ENCODE data around the gene CNTNAP5.

Gene CNTNAP5

DNA sequence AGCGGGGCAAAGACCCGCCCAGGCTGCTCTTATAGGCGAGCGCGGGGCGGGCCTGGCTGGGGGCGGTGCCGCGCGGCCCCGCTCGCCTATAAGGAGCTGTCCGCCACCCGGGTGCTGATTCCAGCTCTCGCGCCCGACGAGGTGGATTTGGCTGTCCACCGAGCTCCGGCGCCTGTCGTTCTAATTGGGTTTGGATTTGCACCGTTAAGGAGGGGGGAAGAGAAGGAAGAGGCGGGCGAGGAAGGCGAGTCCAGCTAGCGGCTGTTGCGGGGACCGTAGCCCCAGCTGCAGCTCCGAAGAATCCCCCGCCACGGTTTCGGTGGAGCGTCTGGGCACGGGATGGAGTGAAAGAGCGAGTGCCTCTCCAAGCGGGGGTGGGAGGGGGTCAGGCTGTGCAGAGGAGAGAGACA, at the start of gene CNTNAP5:
Gene CNTNAP5, plus strand, starts transcription at position 117 of the 410 bp plus-strand sequence. CDS start 364 bp downstream, outside the sequence.
- DNase-seq = peak; percentile 37

DNA sequence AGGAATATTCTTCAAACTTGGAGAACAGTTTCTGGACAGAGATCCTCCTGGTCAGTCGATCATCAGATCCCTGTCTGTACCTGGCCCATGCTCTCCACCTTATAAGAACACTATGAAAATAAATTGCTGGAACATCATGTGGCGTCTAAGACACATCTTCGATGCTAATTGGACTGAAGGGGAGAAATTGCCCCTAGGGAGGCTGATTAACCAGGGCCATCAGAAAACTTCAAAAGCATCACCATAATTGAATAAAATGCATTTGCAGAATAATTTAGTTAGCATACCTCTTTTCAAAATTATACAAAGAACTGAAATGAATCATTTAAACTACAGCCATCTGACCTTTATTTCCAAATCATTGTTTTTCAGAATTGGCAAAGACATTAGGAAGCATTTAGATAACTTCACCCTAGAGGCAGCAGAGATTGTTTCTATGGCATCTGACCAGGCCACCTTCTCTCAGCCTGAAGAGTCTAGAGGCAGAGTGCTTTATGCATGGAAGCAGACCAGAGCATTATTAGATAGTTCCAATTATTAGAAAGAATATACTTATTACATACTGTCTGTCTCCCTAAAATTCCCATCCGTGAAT, 48.9 kb upstream of the CNTNAP5 start:
- no peak for DNase-seq

DNA sequence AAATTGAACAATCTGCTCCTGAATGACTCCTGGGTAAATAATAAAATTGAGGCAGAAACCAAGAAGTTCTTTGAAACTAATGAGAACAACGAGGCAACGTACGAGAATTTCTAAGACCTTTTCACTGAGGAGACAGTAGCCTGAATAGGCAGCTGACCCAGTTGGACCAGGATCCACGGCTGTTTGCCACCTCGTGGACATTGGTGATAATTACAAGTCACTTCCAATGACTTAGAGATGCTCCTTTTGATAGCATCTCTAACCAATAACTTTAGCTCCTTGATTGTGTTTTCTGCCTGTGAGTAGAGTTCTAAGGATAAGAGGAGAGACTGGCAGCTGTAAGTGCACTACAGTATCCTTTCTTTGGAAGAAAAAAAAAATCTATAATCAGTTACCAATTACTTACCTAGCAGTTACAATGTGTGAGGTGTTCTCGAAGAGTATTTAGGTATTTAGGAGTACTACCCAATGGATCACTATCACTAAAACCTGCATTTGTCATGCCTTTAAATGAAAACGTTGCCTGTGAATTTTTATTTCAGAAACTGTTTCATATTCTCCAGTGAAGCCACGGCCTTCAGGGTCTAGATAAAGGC, 31.3 kb upstream of the CNTNAP5 start:
- peak; percentile 5 for DNase-seq

DNA sequence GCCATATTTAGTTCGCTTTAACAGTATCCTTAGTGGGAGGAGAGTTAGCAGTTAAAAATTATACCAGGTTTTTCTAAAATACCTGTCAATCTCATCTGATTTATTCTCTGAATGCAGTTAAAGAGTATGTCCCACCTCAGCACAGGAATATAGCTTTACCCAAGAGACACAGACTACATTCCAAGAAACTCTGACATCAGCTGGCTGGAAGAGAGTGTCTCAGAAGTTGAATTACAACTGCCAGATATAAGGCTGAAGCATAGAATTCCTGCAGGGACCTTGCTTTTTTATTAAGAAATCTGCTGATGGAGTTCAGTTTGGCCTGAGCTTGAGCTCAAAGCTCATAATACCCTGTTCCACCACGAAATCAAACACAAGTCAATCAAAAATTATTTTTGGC, 25.4 kb upstream of the CNTNAP5 start:
- DNase-seq = no peak

DNA sequence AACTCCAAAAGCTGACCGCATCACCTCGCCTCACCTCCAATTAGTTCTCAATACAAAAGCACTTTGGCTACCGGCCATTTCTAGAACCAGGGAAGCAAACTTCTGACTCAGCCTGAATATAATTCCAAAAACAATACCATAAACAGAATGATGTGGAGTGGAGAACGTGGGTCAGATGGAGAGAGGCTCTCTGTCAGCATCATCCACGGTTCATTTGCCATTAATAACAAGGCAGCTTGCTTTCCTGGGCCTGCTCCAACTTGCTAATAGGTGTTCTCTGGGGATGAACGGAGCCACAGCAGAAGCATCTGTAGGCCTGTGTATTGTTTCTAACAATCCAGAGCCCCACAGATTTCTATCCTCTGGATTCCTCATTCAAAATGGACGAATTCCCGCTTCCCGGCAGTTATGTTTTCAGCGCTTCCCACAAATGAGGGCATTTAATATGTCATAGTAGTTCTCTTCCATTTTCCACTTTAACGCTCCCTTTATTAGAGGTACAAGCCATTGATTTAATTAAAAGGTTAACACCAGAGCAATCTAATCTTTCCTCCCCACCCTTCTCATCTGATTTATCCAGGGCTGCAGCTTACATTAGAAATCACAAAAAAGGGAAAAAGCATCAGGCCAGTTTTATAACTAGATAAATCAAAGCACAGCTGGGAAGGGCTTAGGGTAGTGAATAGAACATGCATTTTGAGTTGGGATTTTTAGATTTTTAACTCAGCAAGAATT, 23.2 kb upstream of the CNTNAP5 start:
- DNase-seq = no peak

DNA sequence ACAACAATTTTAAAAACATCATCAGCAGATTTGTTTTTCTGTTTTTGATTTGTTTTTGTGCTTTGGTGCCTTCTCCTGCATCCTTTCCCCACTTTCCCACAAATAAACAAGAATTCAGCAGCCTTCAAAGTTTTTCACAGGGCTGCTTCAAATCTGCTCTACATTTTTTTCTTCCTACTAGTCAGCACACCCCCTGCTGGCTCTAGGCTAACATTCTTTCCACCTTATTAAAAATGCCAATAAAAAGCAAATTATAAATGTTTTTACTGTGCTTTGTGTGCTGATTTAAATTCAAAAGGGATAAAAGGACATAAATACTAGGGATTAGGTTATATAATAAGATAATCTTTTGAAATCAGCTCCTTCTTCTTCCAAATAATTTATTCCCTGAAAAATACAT, 6.2 kb upstream of the CNTNAP5 start:
- no peak for DNase-seq

DNA sequence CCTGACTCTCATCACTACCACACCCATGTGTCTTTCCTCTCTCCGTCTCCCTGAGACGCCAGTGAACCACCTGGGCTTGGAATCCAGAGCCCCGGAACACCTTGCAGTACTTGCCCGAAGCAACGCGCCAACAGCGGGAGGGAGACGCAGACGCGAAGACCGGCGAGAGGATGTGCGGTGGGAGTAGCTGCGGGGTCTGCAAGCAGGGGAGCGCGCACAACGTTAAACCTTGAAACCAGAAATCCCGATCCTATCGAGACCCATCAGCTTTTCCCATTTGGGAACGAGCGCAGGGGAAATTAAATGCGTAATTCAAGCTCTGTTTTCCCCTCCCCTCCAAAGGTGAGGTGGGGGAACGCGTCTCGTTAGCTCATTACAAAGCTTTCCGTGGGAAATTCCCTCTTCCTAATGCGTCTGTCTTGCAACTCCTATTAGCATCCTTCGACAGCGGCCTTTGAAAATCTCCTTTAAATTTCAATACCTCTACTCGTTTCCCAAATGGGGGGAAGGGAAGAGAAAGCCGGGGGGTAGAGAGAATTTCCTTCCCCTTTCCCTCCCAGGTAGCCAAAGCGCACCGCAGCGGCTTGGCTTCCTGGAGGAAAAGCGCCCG, 421 bp upstream of the CNTNAP5 start:
- no peak for DNase-seq

DNA sequence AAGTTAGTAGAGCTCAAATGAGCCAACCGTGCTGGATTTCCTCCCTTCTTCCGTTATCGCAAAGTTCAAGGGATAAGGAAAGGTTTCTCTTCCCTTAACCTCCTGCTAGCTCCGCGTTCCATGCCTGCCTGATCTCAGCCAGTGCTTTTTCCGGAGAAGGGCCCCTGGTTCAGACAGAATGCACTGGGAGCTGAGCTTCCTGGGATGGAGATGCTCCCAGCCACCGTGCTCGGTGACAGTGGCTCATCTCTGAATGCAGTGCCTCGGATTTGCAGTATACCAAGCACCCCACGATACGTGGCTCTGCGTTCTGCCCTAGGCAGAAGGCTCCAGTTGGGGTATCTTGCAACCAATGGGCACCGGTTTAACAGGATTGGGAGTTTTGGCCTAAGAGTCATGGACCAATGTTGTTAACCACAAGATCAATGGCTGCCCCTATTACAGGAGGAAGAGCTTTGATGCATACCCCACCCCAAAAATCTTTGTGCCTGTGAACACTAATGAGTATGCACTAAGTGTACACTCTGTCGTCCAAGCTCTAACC, 876 bp downstream of the CNTNAP5 start:
- DNase-seq = no peak

DNA sequence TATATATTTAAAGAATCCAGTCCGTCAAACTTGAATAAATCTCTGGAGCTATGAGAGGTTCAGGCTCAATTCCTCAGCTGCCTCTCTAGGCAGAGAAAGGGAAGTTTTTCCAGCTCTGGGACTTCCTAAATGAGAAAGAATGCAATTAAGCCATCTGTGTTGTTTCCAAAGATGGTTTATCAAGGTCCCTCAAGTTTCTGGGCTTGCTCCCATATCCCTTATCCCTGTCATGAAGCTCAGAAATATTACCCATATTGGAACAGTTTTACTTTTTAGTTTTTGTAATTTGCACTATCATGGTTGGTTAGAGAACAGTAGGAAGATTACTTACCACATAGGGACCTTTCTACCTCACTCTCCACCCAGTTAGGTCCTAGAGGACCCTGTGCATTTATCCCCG, 1.4 kb downstream of the CNTNAP5 start:
- DNase-seq = no peak

DNA sequence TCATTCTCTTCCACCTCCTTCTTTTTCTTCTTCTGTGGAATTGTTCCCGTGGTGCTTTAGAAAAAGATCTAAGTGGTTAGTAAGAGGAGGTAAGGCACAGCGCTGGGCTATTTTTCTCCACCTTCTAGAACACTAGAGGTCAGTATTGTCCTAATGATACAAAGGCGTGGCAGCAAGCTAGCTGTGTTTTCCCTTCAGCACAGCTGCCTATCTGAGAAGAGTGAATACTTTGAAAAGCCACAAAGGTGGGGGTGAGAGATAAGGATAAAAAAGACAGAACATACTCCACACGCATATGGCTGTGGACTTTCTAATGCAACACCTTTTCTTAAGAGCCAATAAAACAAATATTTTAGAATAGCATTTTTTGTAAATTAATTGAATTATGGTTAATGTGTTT, 2.1 kb downstream of the CNTNAP5 start:
- peak; percentile 56 for DNase-seq

DNA sequence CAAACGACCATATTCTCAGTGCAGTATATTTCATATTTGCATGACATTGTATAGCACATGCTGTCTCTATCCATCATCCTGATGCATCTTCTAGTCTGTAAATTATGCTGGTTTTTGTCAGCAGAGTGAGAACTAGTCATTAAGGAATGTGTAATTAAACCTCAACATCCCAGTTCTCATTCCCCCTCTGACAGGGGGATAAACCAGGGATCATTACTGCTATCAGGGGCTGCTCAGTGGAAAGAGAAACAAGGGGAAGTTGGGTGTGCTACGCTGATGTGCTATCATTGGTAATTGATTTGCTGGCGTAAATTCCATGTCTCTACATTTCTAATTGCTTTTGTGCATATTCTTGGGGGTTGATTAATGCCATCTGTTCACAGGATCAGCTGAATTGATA, 7.7 kb downstream of the CNTNAP5 start:
- no peak for DNase-seq

DNA sequence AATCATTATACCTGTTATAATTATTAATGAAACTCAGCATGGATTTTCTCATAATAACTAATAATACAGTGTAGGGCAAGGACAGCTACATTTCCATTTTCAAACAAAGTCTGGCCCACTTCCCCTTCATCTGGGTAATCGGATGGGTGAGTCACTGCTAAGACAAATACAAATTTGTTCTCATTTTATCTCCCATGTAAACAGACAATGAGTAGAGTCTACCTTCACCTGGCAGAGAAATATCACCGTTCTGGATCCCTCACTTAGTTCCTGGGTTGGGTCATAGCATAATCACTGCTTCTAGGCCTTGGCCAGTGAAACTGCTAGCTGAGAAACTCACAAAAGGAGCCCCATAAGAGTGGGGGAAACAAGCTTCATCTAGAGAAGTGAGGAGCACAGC, 9.2 kb downstream of the CNTNAP5 start:
- DNase-seq = peak; percentile 64

DNA sequence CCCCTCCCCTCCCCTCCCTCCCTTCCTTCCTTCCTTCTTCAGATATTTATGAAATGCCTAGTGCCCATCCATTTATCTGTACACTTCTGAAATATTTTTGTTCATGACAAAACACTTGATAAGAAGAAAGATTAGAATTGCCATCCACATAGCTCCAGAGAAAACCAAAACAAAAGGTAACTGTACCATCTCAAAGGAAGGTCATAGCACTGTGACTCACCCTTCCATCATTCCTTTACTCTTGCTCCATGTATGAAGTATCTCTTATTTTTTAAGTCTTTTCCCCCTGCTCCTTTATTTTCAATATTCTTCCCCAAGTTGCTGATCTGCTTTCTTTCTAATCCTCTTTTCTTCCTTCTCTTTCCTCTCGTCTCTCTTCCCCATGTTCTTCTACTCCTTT, 9.9 kb downstream of the CNTNAP5 start:
- no peak for DNase-seq

DNA sequence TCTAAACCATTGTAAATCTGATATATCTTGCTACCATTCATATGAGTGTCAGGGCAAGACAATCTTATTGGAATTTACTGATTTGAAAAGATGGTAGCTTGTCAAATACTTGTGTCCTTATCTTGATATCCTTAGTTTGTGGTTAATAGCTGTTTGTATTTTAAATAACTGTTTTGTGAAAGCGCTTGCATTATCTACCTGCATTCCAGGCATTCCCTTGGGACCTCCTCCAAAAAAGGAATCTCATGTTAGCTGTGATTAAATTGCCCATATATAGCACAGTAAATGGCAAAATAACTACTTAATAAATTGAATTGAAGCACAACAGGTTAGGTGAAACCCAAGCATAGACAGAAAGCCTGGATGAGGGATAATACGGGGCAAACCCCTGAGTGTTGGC, 13.9 kb downstream of the CNTNAP5 start:
- DNase-seq = no peak

DNA sequence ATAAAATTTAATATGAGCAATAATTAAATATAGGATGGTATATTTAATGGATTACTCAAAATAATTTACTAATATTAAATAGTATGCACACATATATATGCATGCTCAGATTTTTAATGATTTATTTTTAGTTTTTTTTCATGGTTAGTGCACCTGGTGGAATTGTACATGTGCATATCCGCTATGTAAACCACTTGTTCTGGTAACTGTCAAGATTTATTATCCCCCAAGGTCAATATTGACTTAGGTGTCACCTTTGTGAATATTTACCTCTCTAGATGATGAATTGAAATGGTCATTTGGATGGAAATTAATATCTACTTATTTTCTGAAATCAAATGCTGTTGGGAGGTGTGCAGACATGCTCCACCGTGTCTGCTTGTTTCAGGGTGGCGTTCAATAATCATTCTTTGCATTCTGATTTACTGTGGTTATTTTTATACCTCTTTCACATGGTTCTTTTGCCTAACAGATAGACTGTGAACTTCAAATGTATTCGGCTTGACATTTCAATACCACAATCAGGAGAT, 14.7 kb downstream of the CNTNAP5 start:
- DNase-seq = peak; percentile 94

DNA sequence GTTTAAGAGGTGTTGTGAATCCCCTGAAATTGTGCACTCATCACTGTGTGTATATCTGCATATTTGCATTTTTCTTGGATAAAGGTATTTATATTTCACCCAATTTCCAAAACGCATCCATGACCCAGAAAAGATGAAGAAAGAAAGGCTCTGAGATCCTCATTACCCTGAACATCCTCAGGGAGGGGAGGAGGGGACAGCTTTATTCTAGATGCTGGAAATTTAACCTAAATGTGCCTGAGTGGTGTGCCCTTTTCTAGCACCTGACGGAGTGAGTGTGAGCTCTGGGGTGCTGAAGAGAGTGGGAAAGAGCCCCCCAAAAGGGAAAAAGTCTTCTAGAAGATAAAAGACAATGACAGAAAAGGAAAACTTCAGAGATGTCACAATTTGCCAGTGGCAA, 20.8 kb downstream of the CNTNAP5 start:
- DNase-seq = no peak

DNA sequence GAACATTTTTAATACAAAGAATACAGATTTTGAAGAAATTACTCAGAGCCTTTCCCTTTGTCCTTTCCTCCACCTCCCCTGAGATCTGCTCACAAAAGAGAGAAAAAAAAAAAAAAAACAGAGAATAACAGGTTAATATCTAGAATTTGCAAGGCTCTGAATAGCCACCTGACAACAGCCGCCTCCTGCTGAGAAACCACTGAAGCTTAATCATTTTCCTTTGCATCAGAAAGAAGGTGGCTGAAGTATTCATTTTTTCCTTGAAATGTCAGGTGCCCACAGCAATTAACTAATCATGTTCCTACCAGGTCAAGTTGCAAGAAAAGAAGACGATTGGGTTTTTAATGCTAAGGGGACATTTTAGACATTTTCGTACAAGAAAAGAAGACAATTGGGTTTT, 21.2 kb downstream of the CNTNAP5 start:
- no peak for DNase-seq

DNA sequence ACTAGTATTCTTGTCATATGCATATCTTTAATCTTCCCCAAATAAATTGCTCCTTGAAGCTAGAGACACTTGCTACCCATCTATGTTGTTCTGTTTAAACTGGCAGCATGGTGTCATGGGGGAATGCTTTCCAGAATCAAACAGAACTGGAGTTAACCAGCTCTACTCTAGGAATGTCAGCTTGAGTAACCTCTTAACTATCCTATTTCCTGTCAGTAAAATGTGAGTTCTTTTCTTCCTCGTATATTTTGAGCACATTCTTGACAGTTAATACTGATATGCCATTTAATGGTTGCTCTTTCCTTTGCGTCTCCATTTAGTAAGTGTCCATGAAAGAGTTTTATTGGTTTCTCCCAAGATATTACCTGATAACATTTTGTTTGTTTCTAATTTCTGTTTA, 23.0 kb downstream of the CNTNAP5 start:
- DNase-seq = no peak

DNA sequence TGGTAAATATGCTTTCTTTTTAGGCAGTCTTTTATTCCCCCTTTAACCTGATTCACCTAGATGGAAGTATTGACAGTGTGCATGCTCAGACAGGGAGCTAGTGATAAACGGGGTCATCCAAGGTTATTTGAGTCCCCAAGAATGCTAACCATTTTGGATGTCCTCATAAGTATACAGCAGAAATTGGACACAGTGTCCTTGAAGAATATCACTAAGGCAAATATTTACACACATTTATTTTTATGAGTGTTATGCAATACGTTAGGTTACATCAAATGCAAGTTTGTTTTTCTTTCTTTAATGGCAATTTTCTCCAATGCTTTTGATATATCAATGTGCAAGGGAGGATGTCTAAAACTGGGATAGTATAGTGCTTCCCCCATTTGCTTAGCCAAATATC, 23.6 kb downstream of the CNTNAP5 start:
- no peak for DNase-seq

DNA sequence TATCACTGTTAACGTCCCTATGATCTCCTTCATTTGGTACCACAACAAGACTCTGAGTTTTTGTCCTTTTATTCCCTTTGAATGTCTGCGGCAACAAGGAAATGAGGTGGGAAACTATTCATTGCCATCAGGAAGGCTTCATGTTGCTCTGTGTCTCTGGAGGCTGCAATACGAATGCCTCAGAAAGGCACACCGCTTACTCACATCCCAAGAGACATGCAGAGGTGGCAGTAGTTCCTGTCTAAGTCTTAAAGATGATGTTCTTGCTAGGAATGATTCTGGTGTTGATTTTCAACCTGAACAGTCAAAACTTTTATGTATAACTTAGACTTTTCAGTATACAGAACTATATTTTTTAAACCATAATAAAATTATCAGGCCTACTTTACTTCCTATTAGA, 24.0 kb downstream of the CNTNAP5 start:
- DNase-seq = no peak

DNA sequence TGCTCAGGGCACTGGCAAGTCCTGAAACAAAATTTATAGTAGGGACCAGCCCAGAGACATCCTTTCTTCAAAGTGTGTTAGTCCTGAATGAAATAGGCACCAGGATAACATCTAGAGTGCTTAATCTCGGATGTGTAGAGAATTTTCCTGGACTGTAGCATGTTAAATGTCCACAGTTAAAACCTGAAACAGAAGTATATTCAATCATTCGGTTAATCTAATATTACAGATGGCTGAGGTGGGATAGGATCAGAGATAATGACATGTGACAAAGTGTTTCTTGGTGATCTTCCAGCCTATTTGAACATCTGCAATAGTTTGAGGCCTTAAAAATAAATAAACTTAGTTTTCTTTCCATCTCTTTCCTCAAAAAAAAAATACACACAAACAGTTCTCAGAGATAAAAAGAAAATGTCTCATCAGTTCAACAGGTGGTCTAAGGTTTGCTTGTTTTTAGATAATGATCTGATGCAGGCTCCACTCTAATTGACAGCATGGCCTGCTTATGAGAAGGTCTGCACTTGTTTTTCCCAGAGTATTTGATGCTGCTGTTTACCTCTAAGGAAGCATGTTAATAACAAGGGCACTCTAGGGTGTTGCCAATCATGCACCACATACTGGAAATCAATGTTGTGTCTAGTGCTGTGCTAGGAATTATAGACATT, 25.9 kb downstream of the CNTNAP5 start:
- DNase-seq = no peak

DNA sequence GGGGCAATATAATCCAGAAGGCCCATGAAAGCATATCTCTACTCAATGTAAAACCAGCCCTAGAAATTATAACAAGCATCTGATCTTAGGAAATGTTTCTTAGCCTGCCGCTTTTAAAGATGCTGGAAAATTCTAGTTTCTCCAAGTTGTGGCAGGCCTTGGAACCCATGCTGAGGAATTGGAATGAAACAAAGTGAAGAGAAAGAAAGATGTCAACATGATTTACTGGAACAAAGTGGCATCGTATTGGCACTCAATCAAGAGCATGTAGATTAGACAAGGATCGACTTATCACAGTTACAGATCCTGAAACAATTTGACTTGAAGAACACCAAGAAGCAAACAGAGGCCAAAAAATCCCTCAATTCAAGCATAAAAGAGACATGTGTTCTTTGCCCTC, 28.7 kb downstream of the CNTNAP5 start:
- DNase-seq = no peak

DNA sequence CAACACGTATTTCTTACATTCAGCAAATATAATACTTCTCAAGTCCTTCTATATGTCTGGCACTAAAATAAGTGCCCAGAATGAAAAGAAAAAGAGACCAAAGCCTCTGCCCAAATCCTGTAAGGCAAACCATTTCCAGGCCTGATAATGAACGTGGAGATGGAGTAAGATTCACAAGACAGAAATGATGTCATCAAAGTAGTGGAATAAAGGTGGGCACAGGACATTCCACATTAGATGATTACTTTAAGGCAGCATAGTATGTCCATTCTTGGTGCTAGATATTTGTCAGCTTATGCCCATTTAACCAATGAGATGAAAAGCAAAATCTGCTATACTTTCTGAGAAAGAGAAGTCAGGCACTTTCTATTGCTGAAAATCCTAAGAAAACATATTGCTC, 38.5 kb downstream of the CNTNAP5 start:
- no peak for DNase-seq
